GM18861 (cell line): ENCODE results near the gene PSMD6.

Experiments
- ATAC-seq: cut with Tn5 transposase; IDR thresholded peaks from one replicate; pipeline ENCODE4 v1.9.1; 2021; ENCODE audit not compliant: unreplicated experiment

The PSMD6 gene

DNA sequence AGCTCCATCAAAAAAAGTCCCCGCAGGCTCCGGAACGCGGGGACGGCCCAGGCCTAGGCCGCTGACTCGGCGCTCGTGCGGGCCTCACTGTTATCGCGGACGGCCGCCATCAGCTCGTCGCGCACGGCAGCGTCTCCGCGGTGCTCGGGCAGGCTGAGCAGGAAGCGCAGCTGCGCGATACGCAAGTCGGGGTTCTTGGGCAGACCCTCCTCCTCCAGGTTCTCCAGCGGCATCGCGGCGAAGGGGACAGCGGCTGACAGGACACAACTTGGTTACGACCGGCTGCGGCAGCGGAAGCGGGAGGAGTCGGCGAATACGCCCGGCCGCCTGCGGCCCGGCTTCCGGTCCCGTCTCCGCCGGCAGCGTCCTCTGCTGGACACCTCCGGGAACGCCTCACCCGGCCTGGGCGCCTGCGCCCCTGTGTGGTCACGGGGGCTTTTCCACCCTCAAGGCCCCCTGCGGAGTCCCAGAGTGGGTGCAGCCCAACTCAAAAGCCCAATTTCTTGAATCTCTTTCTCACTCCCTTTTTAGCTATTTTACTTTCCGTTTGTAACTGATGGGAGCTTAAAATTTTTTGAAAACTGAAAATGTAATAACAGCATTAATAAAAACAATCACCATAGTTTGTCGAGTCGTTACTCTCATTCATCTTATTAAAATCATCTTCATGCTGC lies at the start of gene PSMD6:
PSMD6 (minus strand) TSS at position 308 of the 674 bp plus-strand sequence; CDS start at position 233, 75 bp downstream.
- ATAC-seq, result peak; percentile 98

- no peak for ATAC-seq
These were observed 48.8 kb upstream of the PSMD6 start for GRCh38 chr3:64072126-64072525.

- ATAC-seq, result no peak
These were observed 47.4 kb upstream of the PSMD6 start for GRCh38 chr3:64070704-64071103.

DNA sequence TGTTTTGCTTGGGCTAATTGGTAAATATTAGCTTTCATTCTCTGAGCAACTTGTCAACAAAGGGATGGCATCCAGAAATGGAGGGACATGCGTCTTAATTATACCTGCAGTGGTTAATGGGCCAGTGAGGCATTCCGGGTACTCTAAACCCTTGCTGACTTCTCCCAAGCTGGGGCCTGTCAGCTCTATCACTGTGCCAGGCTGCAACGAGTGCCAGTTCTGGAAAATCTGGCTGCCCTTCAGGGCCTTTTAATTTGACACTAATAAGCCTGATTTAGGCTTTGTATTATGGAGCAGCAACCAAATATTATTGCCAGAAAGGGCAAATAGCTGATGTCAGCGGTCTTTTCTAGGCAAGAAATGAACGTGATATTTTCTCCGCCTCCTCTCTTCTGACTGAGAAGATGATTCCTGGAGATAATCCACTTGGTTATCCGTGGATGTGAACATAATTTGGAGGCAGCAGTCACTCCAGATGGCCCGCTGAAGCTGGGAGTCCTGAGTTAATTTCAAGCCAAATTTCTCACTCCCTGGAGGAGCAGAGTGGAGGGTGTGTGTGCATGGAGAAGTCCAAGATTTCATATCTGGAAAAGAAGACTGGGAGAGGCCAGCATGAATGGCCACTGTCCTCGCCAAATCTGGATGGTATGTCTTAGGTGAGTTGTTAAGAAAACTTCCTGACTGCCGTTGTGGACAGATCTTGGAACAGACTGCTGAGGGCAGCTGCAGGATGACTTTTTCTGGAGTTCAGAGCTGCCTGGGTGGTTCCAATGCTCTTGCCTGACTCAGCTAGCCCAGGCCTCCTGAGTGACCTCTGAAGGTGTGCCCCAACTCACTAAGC lies 44.4 kb upstream of the PSMD6 start:
- no peak for ATAC-seq

DNA sequence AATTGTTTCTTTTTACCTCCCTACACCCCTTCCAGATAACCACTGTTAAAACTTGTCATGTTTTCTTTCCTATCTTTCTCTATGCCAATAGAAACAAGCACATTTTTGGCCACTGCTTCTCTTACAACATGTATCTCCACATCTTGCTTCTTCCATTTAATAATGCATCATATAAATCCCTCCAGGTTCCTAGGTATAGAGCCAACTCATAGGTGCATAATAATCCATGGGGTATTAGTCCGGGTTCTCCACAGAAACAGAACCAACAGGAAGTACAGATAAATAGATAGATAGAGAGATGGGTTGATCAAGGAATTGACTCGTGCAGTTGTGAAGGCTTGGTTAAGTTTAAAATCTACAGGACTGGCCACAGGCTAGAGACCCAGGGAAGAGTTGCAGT lies 41.5 kb upstream of the PSMD6 start:
- no peak for ATAC-seq

DNA sequence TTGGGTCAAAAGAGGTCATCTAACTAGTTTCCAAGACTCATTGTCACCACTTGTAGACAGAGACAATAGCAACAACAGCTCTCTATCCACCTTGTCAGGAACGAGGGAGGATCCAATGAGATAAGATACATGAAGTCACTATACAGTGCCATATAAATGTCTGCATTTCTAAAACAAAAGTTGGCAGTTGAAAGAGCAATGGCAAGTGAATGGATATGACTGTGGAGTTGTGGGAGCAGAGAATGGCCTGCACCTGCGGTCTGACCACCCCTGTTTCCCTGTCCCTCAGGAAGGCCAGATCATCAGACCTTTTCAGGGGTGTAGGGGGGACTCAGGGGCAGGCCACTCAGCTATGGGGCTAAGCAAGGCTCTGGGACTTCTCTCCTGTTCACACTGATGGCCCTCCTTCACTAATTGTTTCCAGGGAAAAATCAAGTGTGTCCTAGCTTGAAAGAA lies 40.7 kb upstream of the PSMD6 start:
- no peak for ATAC-seq

DNA sequence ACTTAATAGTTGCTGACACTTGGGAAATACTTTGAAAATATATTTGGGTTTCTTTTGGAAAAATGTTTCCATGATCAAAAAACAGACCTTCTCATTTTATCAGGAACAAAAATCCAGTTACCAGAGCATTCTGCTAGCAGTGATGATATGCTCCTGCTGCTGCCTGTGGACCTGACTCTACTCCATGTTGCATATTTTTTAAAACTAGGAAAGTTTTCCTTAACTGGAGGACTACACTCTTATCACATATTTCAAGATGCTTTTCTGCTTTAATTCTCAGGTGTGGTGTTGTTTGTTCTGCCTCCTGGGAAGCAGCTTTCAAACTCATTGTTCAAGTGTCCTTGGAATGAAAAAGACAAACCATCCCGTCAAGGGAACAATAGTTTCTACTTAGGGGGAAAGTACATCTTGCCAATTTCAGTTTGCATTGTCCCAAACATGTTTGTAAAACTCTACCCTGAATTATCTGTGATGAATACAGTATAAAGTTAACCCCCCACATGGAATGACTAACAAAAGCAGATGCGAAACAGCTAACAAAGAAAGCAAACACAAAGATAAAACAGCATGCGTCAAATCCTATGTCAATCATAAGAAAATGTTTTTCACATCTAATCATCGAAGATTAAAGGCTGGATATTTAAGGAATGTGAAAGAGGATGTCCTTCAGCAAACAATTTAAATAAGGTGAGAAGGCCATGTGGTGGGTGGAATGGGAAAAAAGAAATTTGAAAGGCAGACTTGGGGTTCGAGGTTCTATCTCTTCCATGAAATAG lies 40.1 kb upstream of the PSMD6 start:
- ATAC-seq, result no peak

DNA sequence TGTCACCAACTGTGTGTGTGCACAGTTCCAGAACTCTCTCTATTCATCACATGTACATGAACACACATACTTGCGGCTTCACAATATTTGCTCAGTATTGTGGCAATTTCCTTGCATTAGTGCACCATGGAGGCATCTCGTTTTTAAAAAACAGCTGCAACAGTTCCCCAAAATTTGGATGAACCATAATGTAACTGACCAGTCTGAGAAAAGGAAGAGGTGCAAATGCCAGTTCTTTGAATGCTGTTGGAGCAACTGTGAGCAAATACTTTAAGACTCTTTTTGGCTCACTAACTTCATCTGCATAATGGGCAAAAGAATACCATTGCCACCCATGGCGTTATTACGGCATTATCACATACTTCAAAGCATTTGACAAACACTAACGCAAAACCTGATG lies 38.3 kb upstream of the PSMD6 start:
- ATAC-seq, result no peak

- no peak for ATAC-seq
These were observed 36.3 kb upstream of the PSMD6 start for GRCh38 chr3:64059484-64060175.

GRCh38 chr3:64058566-64058965 lies 35.3 kb upstream of the PSMD6 start:
- ATAC-seq, result no peak

DNA sequence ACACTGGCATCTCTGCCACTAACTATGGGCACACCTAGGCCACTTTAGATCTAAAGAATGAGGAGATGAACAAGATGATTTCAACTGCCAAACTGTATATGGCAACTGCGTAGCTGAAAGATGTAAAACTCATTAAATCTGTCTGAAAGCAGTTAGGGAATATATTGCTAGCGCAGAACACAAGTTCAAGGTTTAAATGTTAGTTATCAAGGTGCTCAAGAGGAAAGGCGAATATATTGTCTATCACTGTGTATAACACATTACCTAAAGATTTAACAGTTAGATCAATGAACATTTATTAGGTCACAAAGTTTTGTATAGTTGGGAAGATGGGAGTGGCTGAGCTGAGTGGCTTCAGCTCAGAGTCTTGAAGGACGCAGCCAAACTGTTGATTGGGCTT lies 33.9 kb upstream of the PSMD6 start:
- ATAC-seq, result no peak

- no peak for ATAC-seq
These were observed 33.4 kb upstream of the PSMD6 start for GRCh38 chr3:64056606-64057180.

- ATAC-seq, result no peak
These were observed 31.8 kb upstream of the PSMD6 start for GRCh38 chr3:64055076-64055475.

DNA sequence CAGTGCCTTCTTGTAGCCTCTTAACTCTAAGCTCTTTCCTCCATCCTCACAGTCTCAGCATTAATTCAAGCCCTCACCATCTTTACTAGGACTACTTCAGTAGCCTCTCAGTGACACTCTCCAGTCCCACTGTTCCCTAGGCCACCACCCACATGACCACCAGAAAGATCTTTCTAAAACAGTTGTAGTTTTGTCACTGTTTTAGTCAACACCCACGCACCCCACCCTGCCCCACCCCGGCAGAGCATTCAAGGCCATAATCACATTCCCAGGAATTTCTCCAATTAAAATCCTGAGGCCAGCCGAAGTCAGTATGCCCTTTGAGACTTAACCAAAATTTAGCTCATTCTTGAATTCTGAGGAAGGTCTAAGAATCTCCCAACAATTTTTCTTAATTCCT lies 31.2 kb upstream of the PSMD6 start:
- no peak for ATAC-seq

GRCh38 chr3:64053581-64053980 lies 30.3 kb upstream of the PSMD6 start:
- no peak for ATAC-seq

GRCh38 chr3:64053117-64053516 lies 29.8 kb upstream of the PSMD6 start:
- no peak for ATAC-seq

DNA sequence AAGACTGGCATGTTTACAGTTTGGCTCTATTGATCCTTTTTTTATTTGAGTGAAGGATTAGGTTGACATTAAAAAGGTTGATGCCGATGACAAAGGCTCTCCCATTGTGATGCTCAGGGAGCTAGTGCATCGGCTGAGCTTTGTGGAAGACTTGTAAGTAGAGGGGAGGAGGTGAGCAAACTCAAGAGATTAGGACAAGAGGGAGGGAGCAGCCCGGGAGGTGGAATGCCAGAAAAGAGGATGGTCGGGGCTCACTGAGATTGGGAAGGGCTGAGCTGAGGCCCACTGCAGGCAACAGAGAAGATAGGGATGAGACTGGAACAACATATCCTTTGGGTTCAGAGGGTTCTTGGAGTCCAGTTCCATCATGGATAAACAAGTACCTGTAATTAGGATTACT lies 26.5 kb upstream of the PSMD6 start:
- no peak for ATAC-seq

DNA sequence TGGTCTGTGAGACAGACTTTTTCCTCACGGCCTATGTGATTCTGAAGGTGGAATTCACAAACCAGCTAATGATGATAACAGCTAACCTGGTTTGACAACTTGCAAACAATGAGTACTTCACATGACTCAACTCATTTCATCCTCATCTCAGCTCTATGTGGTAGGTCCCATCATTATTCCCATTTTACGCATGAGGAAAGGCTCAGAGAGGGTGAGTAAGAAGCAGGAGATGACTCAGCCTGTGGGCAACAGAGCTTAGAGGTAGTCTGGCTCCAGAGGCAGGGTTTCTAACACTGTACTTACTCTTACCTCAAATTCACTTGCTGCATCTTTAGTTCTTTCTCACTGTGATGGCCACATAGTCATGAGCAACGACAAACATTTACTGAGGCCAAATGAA lies 25.8 kb upstream of the PSMD6 start:
- ATAC-seq, result no peak

DNA sequence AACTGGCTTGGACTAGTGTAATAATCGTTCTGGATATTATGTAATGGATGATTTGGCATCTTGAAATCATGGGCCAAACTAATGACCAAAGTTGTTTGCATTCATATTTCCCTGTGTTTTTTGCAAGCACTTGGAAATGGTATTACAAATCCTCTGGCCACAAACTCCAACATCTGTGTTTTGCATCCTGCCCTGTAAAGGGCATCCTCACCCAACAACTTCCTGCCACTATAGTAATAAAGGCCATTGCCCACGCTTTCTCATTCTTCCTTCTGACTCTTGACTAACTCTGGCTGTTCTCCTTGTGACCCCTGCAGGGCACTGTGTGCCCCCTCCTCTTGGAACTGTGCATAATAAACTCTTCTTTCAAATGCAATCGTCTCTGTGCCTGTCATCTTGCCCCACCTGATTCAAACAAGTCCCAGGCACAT lies 25.4 kb upstream of the PSMD6 start:
- no peak for ATAC-seq

DNA sequence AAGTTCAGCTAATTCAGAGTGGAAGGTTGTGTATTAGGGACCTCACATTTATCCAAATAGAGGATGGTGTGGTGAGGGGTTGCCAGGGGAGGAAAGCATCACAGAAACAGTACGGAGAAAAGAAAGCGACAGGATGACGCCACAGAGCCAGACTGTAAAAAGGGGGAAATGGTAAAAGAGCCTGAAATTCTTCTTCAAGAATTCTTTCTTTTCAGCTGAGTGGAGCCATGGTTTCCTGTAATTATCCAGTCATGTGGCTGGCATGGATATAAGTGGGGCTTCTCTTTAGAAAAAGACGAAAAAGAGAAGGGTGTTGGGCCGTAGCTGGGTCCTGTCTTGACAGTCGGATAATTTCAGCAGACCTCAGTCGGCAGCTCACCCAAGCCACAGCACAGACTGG lies 24.5 kb upstream of the PSMD6 start:
- ATAC-seq, result no peak
